GM12801 (cell line): ENCODE results near the gene LDLRAP1.

Experiments
- TF ChIP-seq, protein P1 (sequence below): IDR thresholded peaks from one replicate; pipeline ENCODE4 v1.5.1; 2011; ENCODE audit warnings: control low read depth; ENCODE audit not compliant: insufficient read length; ENCODE audit errors: extremely low read depth

The LDLRAP1 gene

DNA sequence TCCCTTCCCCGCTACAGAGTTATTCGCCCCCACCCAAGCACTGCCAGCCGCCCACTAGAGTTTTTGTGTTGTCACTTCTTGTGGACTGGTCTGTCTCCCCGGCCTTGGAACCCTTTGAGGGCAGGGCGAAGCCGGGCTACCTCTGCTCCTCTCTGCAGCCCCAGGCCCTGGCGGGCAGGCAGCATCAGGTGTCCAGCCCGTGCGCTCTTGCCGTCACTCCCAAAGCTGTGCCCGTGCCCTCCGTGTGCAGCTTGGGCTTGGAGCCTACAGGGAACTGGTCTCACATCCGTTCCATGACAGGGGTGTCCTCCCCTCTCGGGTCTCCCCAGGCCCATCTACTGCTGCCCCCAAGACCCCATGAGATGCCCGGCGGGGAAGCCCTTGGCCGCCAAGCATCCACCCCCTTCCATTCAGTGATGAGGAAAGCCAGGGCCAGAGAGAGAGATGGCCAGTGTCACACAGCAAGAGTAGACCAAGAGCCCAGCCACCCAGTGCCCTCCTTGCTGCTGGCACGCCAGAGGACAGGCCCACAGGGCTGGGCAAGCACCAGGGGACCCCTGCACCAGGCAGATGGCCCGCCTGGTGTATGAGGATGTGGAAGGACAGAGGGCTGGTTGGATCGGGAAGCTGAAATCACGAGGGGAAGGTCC lies 15.3 kb upstream of the LDLRAP1 start:
- TF ChIP-seq, protein P1, sequence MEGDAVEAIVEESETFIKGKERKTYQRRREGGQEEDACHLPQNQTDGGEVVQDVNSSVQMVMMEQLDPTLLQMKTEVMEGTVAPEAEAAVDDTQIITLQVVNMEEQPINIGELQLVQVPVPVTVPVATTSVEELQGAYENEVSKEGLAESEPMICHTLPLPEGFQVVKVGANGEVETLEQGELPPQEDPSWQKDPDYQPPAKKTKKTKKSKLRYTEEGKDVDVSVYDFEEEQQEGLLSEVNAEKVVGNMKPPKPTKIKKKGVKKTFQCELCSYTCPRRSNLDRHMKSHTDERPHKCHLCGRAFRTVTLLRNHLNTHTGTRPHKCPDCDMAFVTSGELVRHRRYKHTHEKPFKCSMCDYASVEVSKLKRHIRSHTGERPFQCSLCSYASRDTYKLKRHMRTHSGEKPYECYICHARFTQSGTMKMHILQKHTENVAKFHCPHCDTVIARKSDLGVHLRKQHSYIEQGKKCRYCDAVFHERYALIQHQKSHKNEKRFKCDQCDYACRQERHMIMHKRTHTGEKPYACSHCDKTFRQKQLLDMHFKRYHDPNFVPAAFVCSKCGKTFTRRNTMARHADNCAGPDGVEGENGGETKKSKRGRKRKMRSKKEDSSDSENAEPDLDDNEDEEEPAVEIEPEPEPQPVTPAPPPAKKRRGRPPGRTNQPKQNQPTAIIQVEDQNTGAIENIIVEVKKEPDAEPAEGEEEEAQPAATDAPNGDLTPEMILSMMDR, result no peak

GRCh38 chr1:25528881-25529517 lies 14.4 kb upstream of the LDLRAP1 start:
- TF ChIP-seq, protein P1, result no peak

DNA sequence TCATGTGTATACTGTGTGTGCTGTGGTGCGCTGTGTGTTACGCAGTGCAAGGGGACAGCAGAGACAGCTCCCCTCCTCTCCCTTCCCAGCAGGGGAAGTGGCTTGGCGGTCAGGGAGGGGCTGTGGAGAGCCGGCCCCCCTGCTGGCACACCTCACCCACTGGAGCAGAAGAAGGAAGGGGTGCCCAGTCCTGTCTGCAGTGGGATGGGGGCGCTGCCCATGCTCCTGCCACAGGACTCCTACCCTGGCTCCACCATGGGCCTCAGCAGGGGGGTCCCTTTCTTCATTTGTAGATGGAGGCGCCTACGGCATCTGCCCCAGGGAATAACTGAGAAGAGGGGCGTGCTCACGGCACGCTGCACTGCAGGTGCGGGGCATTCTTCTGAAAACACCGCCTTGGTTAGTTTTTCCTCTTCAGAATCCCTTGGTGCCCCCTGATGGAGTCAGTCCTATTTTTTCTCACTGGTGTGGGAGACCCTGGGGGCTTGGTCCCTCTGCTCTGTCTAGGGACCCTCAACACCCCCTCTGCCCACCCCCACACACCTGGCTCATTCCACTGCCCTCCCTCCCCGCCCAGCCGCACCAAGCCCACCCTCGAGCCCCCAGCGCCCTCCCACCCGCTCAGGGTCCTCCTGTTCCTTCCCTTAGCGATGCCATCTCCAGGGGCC lies 13.8 kb upstream of the LDLRAP1 start:
- TF ChIP-seq, protein P1, result no peak

- TF ChIP-seq, protein P1, result no peak
These were observed 13.0 kb upstream of the LDLRAP1 start for GRCh38 chr1:25530186-25531081.

DNA sequence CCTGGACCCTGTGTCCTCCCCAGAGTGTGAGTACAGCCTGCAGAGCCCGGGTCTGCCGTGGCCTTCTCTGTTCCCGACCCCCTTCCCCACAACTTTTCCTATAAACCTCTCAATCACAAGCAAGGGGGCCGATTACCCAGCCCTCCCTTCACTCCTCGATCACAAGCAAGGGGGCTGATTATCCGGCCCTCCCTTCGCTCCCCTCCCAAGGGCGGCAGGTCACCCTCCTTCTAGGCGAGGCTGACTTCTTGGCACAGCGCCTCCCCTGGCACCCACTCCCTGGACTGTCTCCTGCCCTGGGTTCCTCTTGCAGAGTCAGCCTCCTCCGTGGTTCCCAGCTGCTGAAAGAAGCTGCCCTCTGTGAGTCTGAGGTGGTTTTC lies 12.3 kb upstream of the LDLRAP1 start:
- TF ChIP-seq, protein P1, result no peak

DNA sequence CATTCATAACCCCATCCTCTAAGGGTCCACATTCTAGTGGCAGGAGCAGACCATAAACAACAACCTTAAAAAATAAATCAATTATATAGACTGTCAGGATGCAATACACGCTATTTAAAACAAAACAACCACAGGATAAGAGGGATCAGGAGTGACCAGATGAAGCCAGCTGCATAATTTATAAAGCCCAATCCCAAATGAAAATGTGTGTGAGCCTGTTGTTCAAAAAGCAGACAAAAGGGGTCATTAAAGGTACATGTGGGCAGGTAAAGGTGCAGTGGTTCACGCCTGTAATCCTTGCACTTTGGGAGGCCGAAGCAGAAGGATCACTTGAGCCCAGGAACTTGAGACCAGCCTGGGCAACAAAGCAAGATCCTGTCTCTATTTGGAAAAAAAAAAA lies 10.4 kb upstream of the LDLRAP1 start:
- TF ChIP-seq, protein P1, result no peak
